ENCODE data around the gene PDXDC1.
"Not testable (repeated sequence)": the region's sequence is repeated elsewhere in the genome, so short reads cannot be mapped to it uniquely, and the experiment has no call there.

Gene PDXDC1, protein sequence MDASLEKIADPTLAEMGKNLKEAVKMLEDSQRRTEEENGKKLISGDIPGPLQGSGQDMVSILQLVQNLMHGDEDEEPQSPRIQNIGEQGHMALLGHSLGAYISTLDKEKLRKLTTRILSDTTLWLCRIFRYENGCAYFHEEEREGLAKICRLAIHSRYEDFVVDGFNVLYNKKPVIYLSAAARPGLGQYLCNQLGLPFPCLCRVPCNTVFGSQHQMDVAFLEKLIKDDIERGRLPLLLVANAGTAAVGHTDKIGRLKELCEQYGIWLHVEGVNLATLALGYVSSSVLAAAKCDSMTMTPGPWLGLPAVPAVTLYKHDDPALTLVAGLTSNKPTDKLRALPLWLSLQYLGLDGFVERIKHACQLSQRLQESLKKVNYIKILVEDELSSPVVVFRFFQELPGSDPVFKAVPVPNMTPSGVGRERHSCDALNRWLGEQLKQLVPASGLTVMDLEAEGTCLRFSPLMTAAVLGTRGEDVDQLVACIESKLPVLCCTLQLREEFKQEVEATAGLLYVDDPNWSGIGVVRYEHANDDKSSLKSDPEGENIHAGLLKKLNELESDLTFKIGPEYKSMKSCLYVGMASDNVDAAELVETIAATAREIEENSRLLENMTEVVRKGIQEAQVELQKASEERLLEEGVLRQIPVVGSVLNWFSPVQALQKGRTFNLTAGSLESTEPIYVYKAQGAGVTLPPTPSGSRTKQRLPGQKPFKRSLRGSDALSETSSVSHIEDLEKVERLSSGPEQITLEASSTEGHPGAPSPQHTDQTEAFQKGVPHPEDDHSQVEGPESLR

DNA sequence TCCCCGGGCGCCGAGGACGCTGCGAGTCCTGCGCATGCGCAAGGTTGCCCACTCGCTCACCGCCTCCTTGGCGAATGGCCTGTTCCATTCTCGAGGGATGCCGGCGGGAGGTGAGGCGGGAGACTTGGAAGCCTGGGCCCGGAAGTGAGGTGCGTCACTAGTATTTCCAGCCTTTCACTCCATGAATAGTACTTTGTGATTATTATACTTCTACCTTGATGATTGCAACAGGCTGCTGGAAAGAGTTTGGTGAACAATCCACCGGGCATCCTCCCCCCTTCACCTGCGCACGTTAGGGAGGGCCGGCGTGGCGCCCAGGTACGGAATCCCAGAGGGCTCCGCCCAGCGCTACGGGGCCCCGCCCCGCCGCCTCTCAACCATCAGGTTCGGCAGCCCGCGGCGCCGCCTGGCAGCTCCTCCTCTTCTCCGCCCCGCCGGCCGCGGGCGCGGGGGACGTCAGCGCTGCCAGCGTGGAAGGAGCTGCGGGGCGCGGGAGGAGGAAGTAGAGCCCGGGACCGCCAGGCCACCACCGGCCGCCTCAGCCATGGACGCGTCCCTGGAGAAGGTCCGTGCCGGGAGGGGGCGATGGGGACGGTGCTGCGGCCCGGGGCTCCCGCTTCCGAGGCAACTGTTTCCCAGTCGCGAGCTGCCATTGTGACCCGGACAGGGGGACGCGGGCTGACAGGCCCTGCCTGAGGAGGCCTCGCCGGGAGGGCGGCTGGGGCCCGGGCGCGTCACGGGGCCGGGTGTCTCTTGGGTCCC is at the start of gene PDXDC1:
TSS of gene PDXDC1 (plus strand) at position 371 of the 762 bp plus-strand sequence. CDS start at position 545, 174 bp downstream.
- H3K9ac ChIP-seq (ENCODE audit: low read length), result peak within 1 kb of the TSS; percentile 97
- not testable (repeated sequence) for H3K27me3 ChIP-seq (replicated peaks; ENCODE audit: control insufficient read depth, insufficient read depth, low read length); H3K9me3 ChIP-seq (ENCODE audit: control insufficient read depth, low read length); H3K36me3 ChIP-seq (ENCODE audit: control insufficient read depth, insufficient read depth, low read length, severe bottlenecking)
- H3K4me1 ChIP-seq (ENCODE audit: control insufficient read depth, insufficient read depth, low read length), result peaks cover 18% of the 10 kb centered on the region
- H3K4me3 ChIP-seq (ENCODE audit: low read length), result peak within 1 kb of the TSS; percentile 87
- peak; percentile 98 for DNase-seq (ENCODE audit: low read depth)

DNA sequence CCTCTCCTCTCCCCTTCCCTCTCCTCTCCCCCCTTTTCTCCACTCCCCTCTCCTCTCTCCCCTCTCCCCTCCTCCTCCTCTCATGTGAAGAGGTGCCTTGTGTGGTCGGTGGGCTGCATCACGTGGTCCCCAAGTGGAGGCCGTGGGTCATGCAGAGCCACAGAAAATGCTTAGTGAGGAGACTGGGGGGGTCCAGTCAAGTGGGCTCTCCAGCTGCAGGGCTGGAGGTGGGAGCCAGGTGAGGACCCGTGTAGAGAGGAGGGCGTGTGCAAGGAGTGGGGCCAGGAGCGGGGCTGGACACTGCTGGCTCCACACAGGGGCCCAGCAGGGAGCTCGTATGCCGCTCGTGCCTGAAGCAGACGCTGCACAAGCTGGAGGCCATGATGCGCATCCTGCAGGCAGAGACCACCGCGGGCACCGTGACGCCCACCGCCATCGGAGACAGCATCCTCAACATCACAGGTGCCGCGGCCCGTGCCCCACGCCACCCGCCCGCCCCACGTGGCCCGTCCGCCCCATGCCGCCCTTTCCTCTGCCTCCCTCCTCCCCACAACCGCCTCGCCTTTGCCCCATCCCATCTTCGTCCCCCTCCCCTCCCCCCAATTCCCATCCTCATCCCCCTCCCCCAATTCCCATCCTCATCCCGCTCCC is 46.6 kb upstream of the PDXDC1 start:
- H3K36me3 ChIP-seq (ENCODE audit: control insufficient read depth, insufficient read depth, low read length, severe bottlenecking); H3K27me3 ChIP-seq (replicated peaks; ENCODE audit: control insufficient read depth, insufficient read depth, low read length); H3K9ac ChIP-seq (ENCODE audit: low read length); H3K4me1 ChIP-seq (ENCODE audit: control insufficient read depth, insufficient read depth, low read length); H3K9me3 ChIP-seq (ENCODE audit: control insufficient read depth, low read length); H3K4me3 ChIP-seq (ENCODE audit: low read length); DNase-seq (ENCODE audit: low read depth): not testable (repeated sequence)

DNA sequence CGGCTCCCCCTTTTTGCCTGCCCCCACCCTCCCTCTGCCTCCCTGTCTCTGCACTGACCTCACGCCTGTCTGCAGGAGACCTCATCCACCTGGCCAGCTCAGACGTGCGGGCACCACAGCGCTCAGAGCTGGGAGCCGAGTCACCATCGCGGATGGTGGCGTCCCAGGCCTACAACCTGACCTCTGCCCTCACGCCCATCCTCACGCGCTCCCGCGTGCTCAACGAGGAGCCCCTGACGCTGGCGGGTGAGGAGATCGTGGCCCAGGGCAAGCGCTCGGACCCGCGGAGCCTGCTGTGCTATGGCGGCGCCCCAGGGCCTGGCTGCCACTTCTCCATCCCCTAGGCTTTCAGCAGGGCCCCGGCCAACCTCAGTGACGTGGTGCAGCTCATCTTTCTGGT is 45.6 kb upstream of the PDXDC1 start:
- DNase-seq (ENCODE audit: low read depth); H3K27me3 ChIP-seq (replicated peaks; ENCODE audit: control insufficient read depth, insufficient read depth, low read length); H3K4me3 ChIP-seq (ENCODE audit: low read length); H3K9me3 ChIP-seq (ENCODE audit: control insufficient read depth, low read length); H3K36me3 ChIP-seq (ENCODE audit: control insufficient read depth, insufficient read depth, low read length, severe bottlenecking); H3K4me1 ChIP-seq (ENCODE audit: control insufficient read depth, insufficient read depth, low read length); H3K9ac ChIP-seq (ENCODE audit: low read length): not testable (repeated sequence)

DNA sequence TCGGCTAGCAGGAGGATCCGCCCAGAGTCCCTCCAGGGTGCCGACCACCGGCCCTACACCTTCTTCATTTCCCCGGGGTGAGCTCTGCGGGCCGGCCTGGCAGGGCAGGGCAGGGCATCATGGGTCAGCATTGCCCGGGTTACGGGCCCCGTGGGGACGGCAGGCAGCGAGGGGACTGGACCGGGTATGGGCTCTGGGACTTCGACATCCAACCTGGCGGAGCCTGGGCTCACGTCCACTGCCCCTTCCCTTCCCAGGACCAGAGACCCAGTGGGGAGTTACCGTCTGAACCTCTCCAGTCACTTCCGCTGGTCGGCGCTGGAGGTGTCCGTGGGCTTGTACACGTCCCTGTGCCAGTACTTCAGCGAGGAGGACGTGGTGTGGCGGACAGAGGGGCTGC is 44.6 kb upstream of the PDXDC1 start:
- H3K9ac ChIP-seq (ENCODE audit: low read length); H3K9me3 ChIP-seq (ENCODE audit: control insufficient read depth, low read length); H3K4me3 ChIP-seq (ENCODE audit: low read length); H3K36me3 ChIP-seq (ENCODE audit: control insufficient read depth, insufficient read depth, low read length, severe bottlenecking); DNase-seq (ENCODE audit: low read depth); H3K27me3 ChIP-seq (replicated peaks; ENCODE audit: control insufficient read depth, insufficient read depth, low read length); H3K4me1 ChIP-seq (ENCODE audit: control insufficient read depth, insufficient read depth, low read length): not testable (repeated sequence)

DNA sequence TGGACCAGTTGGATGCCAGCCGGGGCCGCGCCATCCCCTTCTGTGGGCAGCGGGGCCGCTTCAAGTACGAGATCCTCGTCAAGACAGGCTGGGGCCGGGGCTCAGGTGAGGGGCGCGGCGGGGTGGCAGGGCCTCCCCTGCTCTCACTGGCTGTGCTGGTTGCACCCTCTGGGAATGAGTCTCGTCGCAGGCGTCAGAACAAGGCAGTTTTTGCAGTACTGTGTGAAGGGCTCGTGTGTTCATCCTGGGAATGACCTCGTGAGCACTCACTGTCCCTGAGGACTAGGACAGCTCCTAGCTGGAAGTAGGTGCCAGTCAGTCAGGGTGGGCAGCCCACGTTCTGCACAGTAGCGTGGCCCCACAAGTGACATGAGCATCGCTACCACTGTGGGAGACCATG is 43.9 kb upstream of the PDXDC1 start:
- H3K4me3 ChIP-seq (ENCODE audit: low read length); H3K4me1 ChIP-seq (ENCODE audit: control insufficient read depth, insufficient read depth, low read length); DNase-seq (ENCODE audit: low read depth); H3K9ac ChIP-seq (ENCODE audit: low read length); H3K9me3 ChIP-seq (ENCODE audit: control insufficient read depth, low read length); H3K27me3 ChIP-seq (replicated peaks; ENCODE audit: control insufficient read depth, insufficient read depth, low read length); H3K36me3 ChIP-seq (ENCODE audit: control insufficient read depth, insufficient read depth, low read length, severe bottlenecking): not testable (repeated sequence)

DNA sequence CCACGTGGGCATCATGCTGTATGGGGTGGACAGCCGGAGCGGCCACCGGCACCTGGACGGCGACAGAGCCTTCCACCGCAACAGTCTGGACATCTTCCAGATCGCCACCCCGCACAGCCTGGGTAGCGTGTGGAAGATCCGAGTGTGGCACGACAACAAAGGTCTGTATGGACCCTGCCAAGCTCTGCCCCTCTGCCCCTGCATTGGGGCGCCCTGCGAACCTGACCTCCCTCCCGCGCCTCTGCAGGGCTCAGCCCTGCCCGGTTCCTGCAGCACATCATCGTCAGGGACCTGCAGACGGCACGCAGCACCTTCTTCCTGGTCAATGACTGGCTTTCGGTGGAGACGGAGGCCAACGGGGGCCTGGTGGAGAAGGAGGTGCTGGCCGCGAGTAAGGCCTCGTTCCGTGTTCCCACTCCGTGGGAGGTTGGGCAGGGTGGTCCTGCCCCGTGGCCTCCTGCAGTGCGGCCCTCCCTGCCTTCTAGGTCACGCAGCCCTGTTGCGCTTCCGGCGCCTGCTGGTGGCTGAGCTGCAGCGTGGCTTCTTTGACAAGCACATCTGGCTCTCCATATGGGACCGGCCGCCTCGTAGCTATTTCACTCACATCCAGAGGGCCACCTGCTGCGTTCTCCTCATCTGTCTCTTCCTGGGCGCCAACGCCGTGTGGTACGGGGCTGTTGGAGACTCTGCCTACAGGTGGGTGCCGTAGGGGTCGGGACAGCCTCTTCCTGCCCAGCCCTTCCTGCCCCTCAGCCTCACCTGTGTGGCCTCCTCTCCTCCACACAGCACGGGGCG is 42.0 kb upstream of the PDXDC1 start:
- not testable (repeated sequence) for H3K27me3 ChIP-seq (replicated peaks; ENCODE audit: control insufficient read depth, insufficient read depth, low read length); DNase-seq (ENCODE audit: low read depth); H3K4me1 ChIP-seq (ENCODE audit: control insufficient read depth, insufficient read depth, low read length)

DNA sequence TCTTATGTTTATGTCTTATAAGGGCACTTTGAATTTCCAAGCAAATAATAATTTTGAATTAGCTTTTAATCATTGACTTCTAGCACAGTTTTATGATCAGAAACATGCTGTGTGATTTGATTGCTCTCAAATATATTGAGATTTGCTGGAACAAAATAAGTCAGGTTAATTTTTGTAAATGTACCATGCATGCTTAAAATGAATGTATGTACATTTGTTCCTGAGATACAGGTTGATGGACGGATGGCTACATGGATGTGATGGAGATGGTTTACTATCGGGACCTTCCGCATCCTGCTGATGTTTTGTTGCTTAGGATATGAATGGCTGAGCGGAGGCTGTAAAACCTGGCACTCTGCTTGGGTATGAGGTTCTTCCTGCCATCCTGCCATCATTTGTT is 37.7 kb upstream of the PDXDC1 start, which contains the start of gene NPIPA1:
TSS of gene NPIPA1 (plus strand) at position 301 of the 400 bp plus-strand sequence. CDS start at position 301, 0 bp downstream.
- not testable (repeated sequence) for H3K4me1 ChIP-seq (ENCODE audit: control insufficient read depth, insufficient read depth, low read length); DNase-seq (ENCODE audit: low read depth); H3K9ac ChIP-seq (ENCODE audit: low read length); H3K27me3 ChIP-seq (replicated peaks; ENCODE audit: control insufficient read depth, insufficient read depth, low read length); H3K9me3 ChIP-seq (ENCODE audit: control insufficient read depth, low read length); H3K36me3 ChIP-seq (ENCODE audit: control insufficient read depth, insufficient read depth, low read length, severe bottlenecking); H3K4me3 ChIP-seq (ENCODE audit: low read length)

More for the DNA sequence above, 42.0 kb upstream of the PDXDC1 start:
- not testable (repeated sequence) for H3K9me3 ChIP-seq (ENCODE audit: control insufficient read depth, low read length); H3K36me3 ChIP-seq (ENCODE audit: control insufficient read depth, insufficient read depth, low read length, severe bottlenecking); H3K9ac ChIP-seq (ENCODE audit: low read length); H3K4me3 ChIP-seq (ENCODE audit: low read length)

DNA sequence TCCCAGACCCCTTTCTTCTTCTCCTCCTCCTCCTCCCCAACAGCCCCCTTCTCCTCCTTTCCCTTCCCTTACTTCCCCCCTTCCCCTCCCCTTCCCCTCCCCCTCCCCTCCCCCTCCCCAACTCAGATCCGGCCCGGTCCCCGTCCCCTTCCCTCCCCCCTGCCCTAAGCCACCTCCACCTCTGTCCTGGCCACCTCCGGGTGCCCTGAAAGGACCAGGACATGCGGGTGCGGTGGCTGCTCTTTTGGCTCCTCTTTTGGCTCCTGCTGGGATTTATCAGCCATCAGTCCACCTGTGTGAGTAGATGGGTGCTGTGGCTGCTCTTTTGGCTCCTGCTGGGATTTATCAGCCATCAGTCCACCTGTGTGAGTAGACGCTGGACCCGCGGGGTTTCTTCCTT is 36.8 kb upstream of the PDXDC1 start:
- H3K27me3 ChIP-seq (replicated peaks; ENCODE audit: control insufficient read depth, insufficient read depth, low read length); H3K36me3 ChIP-seq (ENCODE audit: control insufficient read depth, insufficient read depth, low read length, severe bottlenecking); H3K9ac ChIP-seq (ENCODE audit: low read length); H3K9me3 ChIP-seq (ENCODE audit: control insufficient read depth, low read length); H3K4me1 ChIP-seq (ENCODE audit: control insufficient read depth, insufficient read depth, low read length); H3K4me3 ChIP-seq (ENCODE audit: low read length); DNase-seq (ENCODE audit: low read depth): not testable (repeated sequence)

DNA sequence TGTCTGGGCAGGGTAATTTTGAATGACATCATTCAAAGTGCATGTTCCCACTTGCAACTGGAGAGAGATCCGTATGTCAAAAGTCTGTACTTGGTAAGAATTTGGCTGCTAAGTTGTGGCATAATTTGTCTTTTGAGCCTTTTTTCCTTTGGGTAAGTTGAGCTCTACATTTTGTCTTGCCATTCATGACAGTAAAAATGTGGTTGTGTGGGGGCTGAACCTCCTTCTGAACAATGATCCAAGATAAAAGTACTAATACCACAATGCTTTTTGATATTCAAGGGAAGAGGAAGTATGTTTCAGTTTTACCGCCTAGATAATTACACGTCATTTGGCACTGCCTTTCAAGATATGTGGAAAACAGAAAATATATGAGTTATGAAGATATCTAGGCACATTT is 32.1 kb upstream of the PDXDC1 start:
- H3K4me1 ChIP-seq (ENCODE audit: control insufficient read depth, insufficient read depth, low read length); H3K9ac ChIP-seq (ENCODE audit: low read length); H3K4me3 ChIP-seq (ENCODE audit: low read length); DNase-seq (ENCODE audit: low read depth); H3K36me3 ChIP-seq (ENCODE audit: control insufficient read depth, insufficient read depth, low read length, severe bottlenecking); H3K27me3 ChIP-seq (replicated peaks; ENCODE audit: control insufficient read depth, insufficient read depth, low read length); H3K9me3 ChIP-seq (ENCODE audit: control insufficient read depth, low read length): not testable (repeated sequence)

DNA sequence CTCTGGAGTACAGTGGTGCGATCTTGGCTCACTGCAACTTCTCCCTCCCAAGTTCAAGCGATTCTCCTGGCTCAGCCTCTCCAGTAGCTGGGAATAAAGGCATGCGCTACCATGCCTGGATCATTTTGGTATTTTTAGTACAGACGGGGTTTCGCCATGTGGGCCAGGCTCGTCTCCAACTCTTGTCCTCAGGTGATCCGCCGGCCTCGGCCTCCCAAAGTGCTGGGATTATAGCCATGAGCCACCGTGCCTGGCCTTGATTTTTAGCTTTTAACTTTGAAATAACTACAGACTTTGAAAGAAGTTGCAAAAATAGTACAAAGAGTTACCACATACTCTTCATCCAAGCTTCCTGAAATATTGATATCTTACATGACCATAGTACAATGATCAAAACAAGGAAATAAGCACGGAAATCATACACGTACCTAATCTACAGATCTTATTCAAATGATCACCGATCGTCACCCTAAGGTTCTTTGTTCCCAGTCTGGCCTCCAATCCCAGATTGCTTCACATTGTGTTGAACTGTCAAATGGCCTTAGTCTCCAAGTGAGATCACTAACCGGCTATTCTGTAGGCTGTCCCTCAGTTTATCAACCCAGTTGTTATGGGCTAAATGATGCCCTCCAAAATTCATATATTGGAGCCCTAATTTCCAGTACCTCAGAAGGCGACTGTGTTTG is 19.1 kb upstream of the PDXDC1 start:
- Histone ChIP-seq H3K4me1 (ENCODE audit: control insufficient read depth, insufficient read depth, low read length) (no peaks in the 10 kb centered on the region), H3K4me3 (ENCODE audit: low read length) (no peak overlapping the region), H3K36me3 (ENCODE audit: control insufficient read depth, insufficient read depth, low read length, severe bottlenecking) (no peaks in the 10 kb centered on the region), H3K27me3 (replicated peaks; ENCODE audit: control insufficient read depth, insufficient read depth, low read length) (no peaks in the 10 kb centered on the region), H3K9me3 (ENCODE audit: control insufficient read depth, low read length) (no peaks in the 10 kb centered on the region), H3K9ac (ENCODE audit: low read length) (no peak overlapping the region)
- DNase-seq (ENCODE audit: low read depth), result no peak

All from adipocyte (in vitro differentiated cells).